ENCODE measurements around the gene SMO.

DNA sequence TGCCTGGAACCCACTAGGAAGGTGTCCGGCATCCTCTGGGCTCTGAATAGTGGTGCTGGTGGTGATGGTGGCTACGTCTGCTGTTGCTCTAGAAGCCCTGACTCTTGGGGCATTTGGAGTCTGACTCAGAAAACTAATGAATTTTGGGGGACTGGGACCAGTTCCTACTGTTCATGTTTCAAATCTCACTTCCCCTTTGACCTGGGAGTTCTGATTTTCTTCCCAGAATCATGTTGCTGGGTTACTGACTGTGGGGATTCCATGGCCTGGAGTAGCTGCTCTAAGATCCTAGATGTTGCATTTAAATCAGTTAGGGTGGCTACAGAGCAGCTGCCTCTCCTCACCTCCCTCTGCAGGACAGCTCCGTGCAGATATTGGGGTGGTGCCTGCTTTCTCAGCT, 40.7 kb upstream of the SMO start:
- TF ChIP-seq EZH2phosphoT487 (IDR thresholded peaks at IDR 0.05; ENCODE audit: borderline replicate concordance, low read length): no peak
- TF ChIP-seq, protein P1, sequence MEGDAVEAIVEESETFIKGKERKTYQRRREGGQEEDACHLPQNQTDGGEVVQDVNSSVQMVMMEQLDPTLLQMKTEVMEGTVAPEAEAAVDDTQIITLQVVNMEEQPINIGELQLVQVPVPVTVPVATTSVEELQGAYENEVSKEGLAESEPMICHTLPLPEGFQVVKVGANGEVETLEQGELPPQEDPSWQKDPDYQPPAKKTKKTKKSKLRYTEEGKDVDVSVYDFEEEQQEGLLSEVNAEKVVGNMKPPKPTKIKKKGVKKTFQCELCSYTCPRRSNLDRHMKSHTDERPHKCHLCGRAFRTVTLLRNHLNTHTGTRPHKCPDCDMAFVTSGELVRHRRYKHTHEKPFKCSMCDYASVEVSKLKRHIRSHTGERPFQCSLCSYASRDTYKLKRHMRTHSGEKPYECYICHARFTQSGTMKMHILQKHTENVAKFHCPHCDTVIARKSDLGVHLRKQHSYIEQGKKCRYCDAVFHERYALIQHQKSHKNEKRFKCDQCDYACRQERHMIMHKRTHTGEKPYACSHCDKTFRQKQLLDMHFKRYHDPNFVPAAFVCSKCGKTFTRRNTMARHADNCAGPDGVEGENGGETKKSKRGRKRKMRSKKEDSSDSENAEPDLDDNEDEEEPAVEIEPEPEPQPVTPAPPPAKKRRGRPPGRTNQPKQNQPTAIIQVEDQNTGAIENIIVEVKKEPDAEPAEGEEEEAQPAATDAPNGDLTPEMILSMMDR (conservative IDR thresholded peaks at IDR 0.05; ENCODE audit: low read depth, low read length): no peak
